ENCODE measurements around the gene MCC.

DNA sequence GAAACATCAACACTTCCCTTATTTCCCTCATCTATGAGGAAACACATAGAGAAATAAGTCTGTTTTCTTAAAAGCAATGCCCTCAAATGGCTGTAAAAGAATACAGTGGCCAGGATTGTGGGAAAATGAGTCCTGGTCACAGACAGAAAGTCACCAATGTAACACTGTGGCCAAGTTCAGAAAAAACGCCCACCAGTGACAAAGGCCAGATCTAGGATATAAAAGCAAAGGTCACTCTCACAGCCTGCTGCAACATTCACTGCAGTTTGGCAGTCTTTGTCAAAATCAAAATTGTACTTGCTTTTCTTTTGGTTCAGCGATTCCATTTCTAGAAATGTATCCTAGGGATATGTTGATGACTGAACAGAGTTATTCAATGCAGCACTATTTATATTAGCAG lies 84.0 kb downstream of the MCC start:
- TF ChIP-seq CTCF (IDR thresholded peaks at IDR 0.05): no peak
- TF ChIP-seq EZH2phosphoT487 (IDR thresholded peaks at IDR 0.05): no peak
